GM12872 (cell line): Measurements from ENCODE around the gene FGF1.

ENCODE experiments used
- CTCF ChIP-seq: IDR thresholded peaks from 3 replicates; pipeline ENCODE4 v1.5.1; 2011; ENCODE audit warnings: low read depth, mild to moderate bottlenecking, low read length, moderate library complexity; ENCODE audit not compliant: insufficient read depth

Gene FGF1

GRCh38 chr5:142683881-142684505 lies 1.9 kb downstream of the FGF1 start:
- no peak for TF ChIP-seq CTCF

DNA sequence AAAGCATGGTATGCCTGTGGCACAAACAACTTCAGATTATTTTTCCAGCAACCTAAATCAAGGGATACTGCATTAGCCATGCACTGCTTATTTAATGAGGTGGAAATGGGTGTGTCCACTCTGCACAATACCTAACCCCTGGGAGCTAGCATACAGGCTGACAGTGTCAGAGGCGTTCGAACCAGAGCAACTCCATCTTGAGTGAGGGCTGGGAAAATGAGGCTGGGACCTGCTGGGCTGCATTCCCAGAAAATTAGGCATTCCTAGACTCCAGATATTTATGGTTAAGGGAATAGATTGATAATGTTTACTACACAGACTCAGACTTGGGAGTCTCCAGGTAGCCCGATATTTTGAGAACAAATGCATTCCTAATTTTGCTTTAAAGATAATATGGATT lies 2.8 kb downstream of the FGF1 start:
- no peak for TF ChIP-seq CTCF

DNA sequence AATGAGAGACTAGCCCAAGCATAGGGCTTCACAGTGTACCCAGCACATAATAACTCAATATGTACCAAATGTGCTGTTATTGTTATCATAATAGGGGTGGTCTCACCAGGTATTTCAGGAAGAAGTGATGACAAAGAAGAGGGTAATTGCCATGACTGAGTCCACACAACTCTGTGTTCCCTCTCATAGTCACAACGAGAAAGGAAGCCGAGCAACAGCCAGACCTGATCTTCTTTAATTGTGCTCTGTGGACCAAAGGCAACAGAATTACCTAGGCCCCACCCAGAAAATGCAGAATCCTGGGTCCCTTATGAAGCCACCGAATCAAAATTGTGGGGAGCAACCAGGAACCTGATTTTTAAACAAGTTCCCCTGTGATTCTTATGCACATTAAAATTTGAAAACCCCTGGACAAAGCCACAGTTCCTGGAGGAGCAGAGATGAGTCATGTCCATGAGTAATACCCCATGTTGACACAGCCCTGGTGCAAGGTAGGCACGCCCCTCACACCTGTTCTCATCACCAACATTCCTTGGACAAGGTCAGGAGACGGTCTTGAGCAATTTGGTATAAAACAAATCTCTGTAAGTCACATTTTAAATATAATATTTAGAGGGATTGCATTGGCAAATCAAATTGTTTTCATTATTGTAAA lies 5.2 kb downstream of the FGF1 start:
- TF ChIP-seq CTCF = no peak

DNA sequence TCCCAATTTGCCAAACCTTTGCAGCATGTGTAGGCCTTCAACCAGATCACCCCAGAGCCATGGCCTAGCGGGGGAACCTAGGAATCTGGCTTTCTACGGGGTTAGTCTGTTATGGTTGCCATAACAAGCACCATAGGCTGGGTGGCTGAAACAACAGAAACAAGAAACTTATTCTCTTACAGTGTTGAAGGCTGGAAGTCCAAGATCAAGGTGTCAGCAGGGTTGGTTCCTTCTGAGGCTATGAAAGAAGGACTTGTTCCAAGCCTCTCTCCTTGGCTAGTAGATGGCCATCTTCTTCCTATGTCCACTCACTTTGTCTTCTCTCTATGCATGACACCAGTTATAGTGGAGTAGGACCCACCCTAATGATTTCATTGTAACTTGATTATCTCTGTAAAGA lies 6.1 kb downstream of the FGF1 start:
- TF ChIP-seq CTCF = no peak

DNA sequence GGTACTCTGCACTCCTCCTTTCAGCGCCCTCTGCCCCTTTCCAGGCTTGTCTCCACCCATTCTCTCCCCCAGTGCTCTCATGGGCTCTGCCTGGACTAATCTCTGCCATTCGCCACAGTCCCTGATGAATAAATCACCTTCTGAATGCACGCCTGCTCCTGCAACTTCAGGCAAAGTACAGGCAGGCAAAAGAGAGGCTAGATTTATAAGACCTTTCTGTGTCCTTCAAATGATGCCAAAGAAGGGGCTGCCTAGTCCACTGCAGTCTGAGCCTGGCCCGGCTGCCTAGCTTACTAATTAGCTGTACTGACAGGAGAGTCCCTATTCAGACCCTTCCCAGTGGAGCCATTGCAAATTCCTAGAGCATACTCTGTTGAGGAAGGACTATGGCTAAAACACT lies 7.4 kb downstream of the FGF1 start:
- TF ChIP-seq CTCF = no peak

GRCh38 chr5:142677198-142677597 lies 8.7 kb downstream of the FGF1 start:
- TF ChIP-seq CTCF = no peak

DNA sequence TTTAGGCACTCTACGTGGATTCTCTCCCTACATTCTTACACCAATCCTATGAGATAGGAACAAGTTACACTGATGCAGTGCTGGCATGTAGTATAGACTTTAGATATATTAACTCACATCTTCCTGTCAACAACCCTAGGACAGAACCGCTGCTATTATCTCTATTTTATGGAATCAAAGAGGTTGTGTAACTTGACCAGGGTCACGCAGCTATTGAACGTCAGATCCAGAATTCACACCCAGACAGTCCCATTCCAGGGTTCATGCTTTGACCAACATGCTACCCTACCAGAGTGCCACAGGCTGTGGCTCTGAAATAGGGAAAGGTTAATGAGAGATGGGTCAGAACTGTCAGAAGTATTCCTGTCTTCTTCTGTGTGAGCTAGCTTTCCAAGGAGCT lies 9.6 kb downstream of the FGF1 start:
- TF ChIP-seq CTCF = no peak
